SK-N-MC (cell line): Measurements from ENCODE around the gene GNAT2.

Experiments used
- EZH2 ChIP-seq: fragments of 200-600 bp; sonication (generic); IDR thresholded peaks from one replicate; pipeline ENCODE4 v1.6.1; 2017; ENCODE audit warnings: antibody characterized with exemption
- POLR2AphosphoS5 ChIP-seq: IDR thresholded peaks from 2 replicates; pipeline ENCODE4 v1.6.1; 2012; ENCODE audit warnings: mild to moderate bottlenecking, low read depth, low read length, borderline replicate concordance

GRCh38 chr1:109573785-109574184, 45.6 kb downstream of the GNAT2 start:
- TF ChIP-seq EZH2 (no peak), POLR2AphosphoS5 (no peak)
